Loucy (cell line): ENCODE data around the gene SLC16A5.

ENCODE experiments used
- CTCF ChIP-seq: fragments of 200-600 bp; sonication (generic); conservative IDR thresholded peaks from 2 replicates; pipeline ENCODE4 v1.5.1; 2014; ENCODE audit warnings: mild to moderate bottlenecking, antibody characterized with exemption, low read length
- EZH2phosphoT487 ChIP-seq: fragments of 200-600 bp; IDR thresholded peaks from 2 replicates; pipeline ENCODE4 v1.6.1; 2018; ENCODE audit warnings: antibody characterized with exemption, mild to moderate bottlenecking, moderate library complexity, borderline replicate concordance

- TF ChIP-seq CTCF (no peak), EZH2phosphoT487 (no peak)
Observed at GRCh38 chr17:75118307-75118706, 30.6 kb downstream of the SLC16A5 start.
